Neural cell (in vitro differentiated cells): ENCODE results near the gene MTHFD1L. TPM values are rescaled to one million over a fixed set of nuclear protein-coding genes. Genes with fewer than 3 reads are reported as not detected.

ENCODE experiments used
- H2AFZ ChIP-seq: fragments of 200-600, 300-800 bp; sonication (generic), shearing (Covaris generic); 2 replicates; pipeline ENCODE4 v1.6.0; 2014; ENCODE audit warnings: low read depth, mild to moderate bottlenecking, antibody characterized with exemption, low read length, moderate library complexity
- H3F3A ChIP-seq: fragments of 200-600 bp; shearing (Covaris generic); 2 replicates; pipeline ENCODE4 v1.6.1; 2016; ENCODE audit warnings: mild to moderate bottlenecking, moderate library complexity, mixed read lengths, antibody characterized with exemption, low read length; ENCODE audit not compliant: insufficient read depth, poor library complexity, severe bottlenecking
- H3K27ac ChIP-seq: fragments of 200-600, 300-800 bp; sonication (generic), shearing (Covaris generic); 2 replicates; pipeline ENCODE4 v1.5.1; 2014; ENCODE audit warnings: mild to moderate bottlenecking, low read length, moderate library complexity
- H3K27me3 ChIP-seq: fragments of 300-800, 200-600 bp; sonication (generic), shearing (Covaris generic); 2 replicates; pipeline ENCODE4 v1.6.0; 2014; ENCODE audit warnings: mild to moderate bottlenecking, low read depth, low read length, moderate library complexity; ENCODE audit not compliant: insufficient read depth
- H3K36me3 ChIP-seq: fragments of 300-800, 200-600 bp; sonication (generic), shearing (Covaris generic); 2 replicates; pipeline ENCODE4 v1.5.1; 2014; ENCODE audit warnings: mild to moderate bottlenecking, antibody characterized with exemption, low read length, moderate library complexity; ENCODE audit not compliant: insufficient read depth
- H3K4me2 ChIP-seq: fragments of 300-800, 200-600 bp; sonication (generic), shearing (Covaris generic); 2 replicates; pipeline ENCODE4 v1.6.0; 2014; ENCODE audit warnings: mild to moderate bottlenecking, low read length
- H3K4me3 ChIP-seq: fragments of 300-800, 200-600 bp; sonication (generic), shearing (Covaris generic); 2 replicates; pipeline ENCODE4 v1.5.1; 2014; ENCODE audit warnings: mild to moderate bottlenecking, low read length, moderate library complexity
- H3K79me2 ChIP-seq: fragments of 200-600 bp; shearing (Covaris generic); replicated peaks from 2 replicates; pipeline ENCODE4 v1.6.0; 2014; ENCODE audit warnings: mild to moderate bottlenecking, low read length, moderate library complexity; ENCODE audit not compliant: insufficient read depth
- H3K9ac ChIP-seq: fragments of 300-800, 200-600 bp; sonication (generic), shearing (Covaris generic); 2 replicates; pipeline ENCODE4 v1.6.1; 2016; ENCODE audit warnings: mild to moderate bottlenecking, low read length, mixed read lengths
- H3K9me2 ChIP-seq: fragments of 200-600 bp; shearing (Covaris generic); 2 replicates; pipeline ENCODE4 v1.6.1; 2016; ENCODE audit warnings: mild to moderate bottlenecking, low read length, mixed read lengths; ENCODE audit not compliant: insufficient read depth
- H3K9me3 ChIP-seq: fragments of 200-600, 300-800 bp; sonication (generic), shearing (Covaris generic); 2 replicates; pipeline ENCODE4 v1.6.1; 2016; ENCODE audit warnings: mild to moderate bottlenecking, mixed run types, low read length, moderate library complexity, mixed read lengths
- H4K20me1 ChIP-seq: fragments of 200-600 bp; shearing (Covaris generic); 2 replicates; pipeline ENCODE4 v1.6.1; 2016; ENCODE audit warnings: mild to moderate bottlenecking, mixed run types; ENCODE audit not compliant: insufficient read depth
- MXI1 ChIP-seq: fragments of 450-650 bp; conservative IDR thresholded peaks from 2 replicates; pipeline ENCODE4 v1.6.1; 2014; ENCODE audit warnings: antibody characterized with exemption, mild to moderate bottlenecking; ENCODE audit not compliant: poor library complexity, severe bottlenecking
- POLR2AphosphoS5 ChIP-seq: IDR thresholded peaks from 2 replicates; pipeline ENCODE4 v1.6.1; 2012
- SMC3 ChIP-seq: fragments of 450-650 bp; conservative IDR thresholded peaks from 2 replicates; pipeline ENCODE4 v1.6.1; 2014; ENCODE audit warnings: antibody characterized with exemption, mild to moderate bottlenecking, moderate library complexity; ENCODE audit not compliant: poor library complexity
- TAF1 ChIP-seq: IDR thresholded peaks from 2 replicates; pipeline ENCODE4 v1.6.1; 2012; ENCODE audit warnings: low read depth
- polyA plus RNA-seq: library from polyadenylated mRNA; depleted of rRNA; stranded (reverse); fragments of >200 nt; gene quantifications from 2 replicates; pipeline ENCODE4 v1.2.3, GENCODE V29; 2014
- TF ChIP-seq, protein P1 (sequence below): IDR thresholded peaks from 2 replicates; pipeline ENCODE4 v1.6.1; 2012; ENCODE audit warnings: borderline replicate concordance

MTHFD1L gene
- polyA plus RNA-seq, 1 donor from 2014 or later = 6.3 TPM

DNA sequence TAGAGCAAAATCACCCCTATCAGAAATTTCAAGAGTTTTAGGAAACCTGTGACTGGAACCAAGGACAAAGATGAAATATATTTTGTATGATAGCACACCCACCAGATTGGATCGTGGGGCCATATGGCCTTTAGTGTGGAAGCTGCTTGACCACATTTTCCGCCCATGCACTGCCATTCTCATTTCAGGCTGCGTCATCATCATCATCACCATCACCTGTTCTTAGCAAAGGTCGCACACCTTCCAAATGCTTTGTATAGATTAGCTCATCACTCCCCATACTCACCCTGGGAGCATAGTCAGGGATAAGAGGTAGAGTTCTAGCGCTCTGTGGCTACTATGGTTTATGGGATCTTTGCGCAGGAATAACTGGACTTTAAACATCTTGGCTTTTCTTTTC, 185.7 kb downstream of the MTHFD1L start:
- Histone ChIP-seq H3K79me2 (no peaks in the 10 kb centered on the region), H3F3A (no peaks in the 10 kb centered on the region), H3K27me3 (no peaks in the 10 kb centered on the region), H4K20me1 (no peaks in the 10 kb centered on the region), H3K4me3 (no peak overlapping the region), H3K9me2 (no peaks in the 10 kb centered on the region), H3K9me3 (no peaks in the 10 kb centered on the region), H3K27ac (no peak overlapping the region), H3K9ac (no peak overlapping the region), H3K4me2 (no peak overlapping the region), H2AFZ (no peak overlapping the region), H3K36me3 (no peaks in the 10 kb centered on the region)
- TF ChIP-seq MXI1 (no peak), POLR2AphosphoS5 (no peak)
- TF ChIP-seq, protein P1, sequence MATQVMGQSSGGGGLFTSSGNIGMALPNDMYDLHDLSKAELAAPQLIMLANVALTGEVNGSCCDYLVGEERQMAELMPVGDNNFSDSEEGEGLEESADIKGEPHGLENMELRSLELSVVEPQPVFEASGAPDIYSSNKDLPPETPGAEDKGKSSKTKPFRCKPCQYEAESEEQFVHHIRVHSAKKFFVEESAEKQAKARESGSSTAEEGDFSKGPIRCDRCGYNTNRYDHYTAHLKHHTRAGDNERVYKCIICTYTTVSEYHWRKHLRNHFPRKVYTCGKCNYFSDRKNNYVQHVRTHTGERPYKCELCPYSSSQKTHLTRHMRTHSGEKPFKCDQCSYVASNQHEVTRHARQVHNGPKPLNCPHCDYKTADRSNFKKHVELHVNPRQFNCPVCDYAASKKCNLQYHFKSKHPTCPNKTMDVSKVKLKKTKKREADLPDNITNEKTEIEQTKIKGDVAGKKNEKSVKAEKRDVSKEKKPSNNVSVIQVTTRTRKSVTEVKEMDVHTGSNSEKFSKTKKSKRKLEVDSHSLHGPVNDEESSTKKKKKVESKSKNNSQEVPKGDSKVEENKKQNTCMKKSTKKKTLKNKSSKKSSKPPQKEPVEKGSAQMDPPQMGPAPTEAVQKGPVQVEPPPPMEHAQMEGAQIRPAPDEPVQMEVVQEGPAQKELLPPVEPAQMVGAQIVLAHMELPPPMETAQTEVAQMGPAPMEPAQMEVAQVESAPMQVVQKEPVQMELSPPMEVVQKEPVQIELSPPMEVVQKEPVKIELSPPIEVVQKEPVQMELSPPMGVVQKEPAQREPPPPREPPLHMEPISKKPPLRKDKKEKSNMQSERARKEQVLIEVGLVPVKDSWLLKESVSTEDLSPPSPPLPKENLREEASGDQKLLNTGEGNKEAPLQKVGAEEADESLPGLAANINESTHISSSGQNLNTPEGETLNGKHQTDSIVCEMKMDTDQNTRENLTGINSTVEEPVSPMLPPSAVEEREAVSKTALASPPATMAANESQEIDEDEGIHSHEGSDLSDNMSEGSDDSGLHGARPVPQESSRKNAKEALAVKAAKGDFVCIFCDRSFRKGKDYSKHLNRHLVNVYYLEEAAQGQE = no peak

DNA sequence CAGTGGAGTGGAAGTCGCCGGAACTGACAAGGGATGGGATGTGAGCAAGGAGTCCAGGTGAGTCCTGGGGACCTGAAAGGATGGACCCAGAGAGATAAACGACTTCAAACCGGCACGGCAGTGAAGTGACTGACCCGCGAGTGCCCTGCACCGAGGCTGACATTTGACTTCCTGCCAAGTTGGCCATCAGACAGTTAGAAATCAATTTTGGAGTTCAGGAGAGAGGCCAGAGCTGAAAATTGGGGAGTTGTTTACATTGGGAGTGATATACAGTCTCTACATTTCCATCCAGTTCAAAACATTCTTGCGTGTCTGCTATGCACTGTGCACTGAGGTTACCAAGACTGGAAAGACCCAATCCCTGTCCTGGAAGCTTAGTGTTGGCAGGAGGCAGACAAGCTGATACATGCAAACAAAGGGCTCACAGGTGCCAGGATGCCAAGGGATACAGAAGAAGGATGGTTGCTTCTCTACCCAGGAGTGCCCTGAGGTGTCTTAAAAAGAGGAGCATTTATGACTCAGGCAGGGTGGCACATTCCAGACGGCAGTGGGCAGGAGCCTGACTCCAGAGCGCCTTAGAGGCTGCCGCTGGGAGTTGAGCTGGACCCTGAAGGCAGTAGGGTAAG, 186.6 kb downstream of the MTHFD1L start:
- Histone ChIP-seq H3K4me3 (no peak overlapping the region), H3K79me2 (no peaks in the 10 kb centered on the region), H4K20me1 (no peaks in the 10 kb centered on the region), H3K36me3 (no peaks in the 10 kb centered on the region), H3K9me2 (no peaks in the 10 kb centered on the region), H3F3A (no peaks in the 10 kb centered on the region), H3K4me2 (no peak overlapping the region), H3K9me3 (no peaks in the 10 kb centered on the region), H3K27ac (no peak overlapping the region), H3K9ac (no peak overlapping the region), H3K27me3 (no peaks in the 10 kb centered on the region), H2AFZ (no peak overlapping the region)
- no peak for TF ChIP-seq SMC3
- TF ChIP-seq, protein P1 = no peak

DNA sequence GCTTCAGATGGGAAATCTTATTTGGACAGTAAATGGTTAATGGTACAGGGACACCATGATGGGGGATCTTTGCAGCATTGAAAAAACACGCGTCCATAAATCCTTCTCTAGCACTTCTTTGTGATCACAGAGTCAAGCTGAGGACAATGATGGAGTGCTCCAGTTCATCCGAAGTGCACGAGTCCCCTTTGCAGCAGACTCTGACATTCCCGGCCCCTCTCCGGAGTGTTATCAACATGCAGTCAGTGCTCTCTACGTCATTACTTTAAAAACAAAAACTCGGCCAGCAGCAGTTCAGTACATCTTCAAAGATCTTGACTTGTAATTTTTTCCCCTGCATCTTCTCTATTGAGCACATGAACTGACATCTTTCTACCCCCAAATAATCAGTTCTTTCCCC, 188.8 kb downstream of the MTHFD1L start:
- Histone ChIP-seq H3K9me2 (no peaks in the 10 kb centered on the region), H3K27ac (no peak overlapping the region)

More for the DNA sequence above, 188.8 kb downstream of the MTHFD1L start:
- Histone ChIP-seq H3K9me3 (no peaks in the 10 kb centered on the region), H4K20me1 (no peaks in the 10 kb centered on the region), H3K4me2 (no peak overlapping the region), H3K4me3 (no peak overlapping the region), H3F3A (no peaks in the 10 kb centered on the region), H3K27me3 (no peaks in the 10 kb centered on the region), H2AFZ (no peak overlapping the region), H3K79me2 (no peaks in the 10 kb centered on the region), H3K36me3 (no peaks in the 10 kb centered on the region), H3K9ac (no peak overlapping the region)
- TF ChIP-seq POLR2AphosphoS5 = no peak
- TF ChIP-seq TAF1 = no peak
